Measurements from ENCODE around the gene SOX18.

- TF ChIP-seq ELK1 (IDR thresholded peaks at IDR 0.05; ENCODE audit: borderline replicate concordance, low read depth, low read length) (no peak), CTCF (conservative IDR thresholded peaks at IDR 0.05; ENCODE audit: low read depth, low read length) (no peak), MAFK (IDR thresholded peaks at IDR 0.05; ENCODE audit: low read depth, low read length) (no peak), POLR2A (IDR thresholded peaks at IDR 0.05; ENCODE audit: low read depth, low read length) (no peak), MXI1 (IDR thresholded peaks at IDR 0.05; ENCODE audit: borderline replicate concordance, low read depth, low read length) (no peak), RAD21 (IDR thresholded peaks at IDR 0.05; ENCODE audit: low read length) (no peak), FOS (IDR thresholded peaks at IDR 0.05; ENCODE audit: low read depth, low read length) (no peak), CEBPB (IDR thresholded peaks at IDR 0.05; ENCODE audit: low read depth, low read length) (no peak), RFX5 (IDR thresholded peaks at IDR 0.05; ENCODE audit: low read depth, low read length) (no peak)
- TF ChIP-seq, protein P1, sequence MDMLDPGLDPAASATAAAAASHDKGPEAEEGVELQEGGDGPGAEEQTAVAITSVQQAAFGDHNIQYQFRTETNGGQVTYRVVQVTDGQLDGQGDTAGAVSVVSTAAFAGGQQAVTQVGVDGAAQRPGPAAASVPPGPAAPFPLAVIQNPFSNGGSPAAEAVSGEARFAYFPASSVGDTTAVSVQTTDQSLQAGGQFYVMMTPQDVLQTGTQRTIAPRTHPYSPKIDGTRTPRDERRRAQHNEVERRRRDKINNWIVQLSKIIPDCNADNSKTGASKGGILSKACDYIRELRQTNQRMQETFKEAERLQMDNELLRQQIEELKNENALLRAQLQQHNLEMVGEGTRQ (IDR thresholded peaks at IDR 0.05; ENCODE audit: low read depth, low read length), result no peak
Observed at GRCh38 chr20:64036346-64037198, 12.9 kb downstream of the SOX18 start.
